Gastroesophageal sphincter (tissue), 3 donors: Measurements from ENCODE around the gene STAT4.

Source experiments
- POLR2AphosphoS5 ChIP-seq: sonication (generic); formaldehyde crosslinking; IDR thresholded peaks from one replicate; pipeline ENCODE4 v1.6.1; 2017; ENCODE audit warnings: antibody characterized with exemption
- TF ChIP-seq, protein P1 (sequence below), 4 experiments: fragments of 200-600 bp in 2 of 4; fragments of 450-650 bp in 2 of 4; sonication (generic) in 1 of 4; IDR thresholded peaks; one replicate each; pipeline ENCODE4 v1.5.1; 2017 to 2019; ENCODE audit warnings: antibody characterized with exemption in 4 of 4, mild to moderate bottlenecking in 2 of 4, moderate library complexity in 2 of 4

GRCh38 chr2:191015831-191016230 lies 135.0 kb downstream of the STAT4 start:
- TF ChIP-seq, protein P1, sequence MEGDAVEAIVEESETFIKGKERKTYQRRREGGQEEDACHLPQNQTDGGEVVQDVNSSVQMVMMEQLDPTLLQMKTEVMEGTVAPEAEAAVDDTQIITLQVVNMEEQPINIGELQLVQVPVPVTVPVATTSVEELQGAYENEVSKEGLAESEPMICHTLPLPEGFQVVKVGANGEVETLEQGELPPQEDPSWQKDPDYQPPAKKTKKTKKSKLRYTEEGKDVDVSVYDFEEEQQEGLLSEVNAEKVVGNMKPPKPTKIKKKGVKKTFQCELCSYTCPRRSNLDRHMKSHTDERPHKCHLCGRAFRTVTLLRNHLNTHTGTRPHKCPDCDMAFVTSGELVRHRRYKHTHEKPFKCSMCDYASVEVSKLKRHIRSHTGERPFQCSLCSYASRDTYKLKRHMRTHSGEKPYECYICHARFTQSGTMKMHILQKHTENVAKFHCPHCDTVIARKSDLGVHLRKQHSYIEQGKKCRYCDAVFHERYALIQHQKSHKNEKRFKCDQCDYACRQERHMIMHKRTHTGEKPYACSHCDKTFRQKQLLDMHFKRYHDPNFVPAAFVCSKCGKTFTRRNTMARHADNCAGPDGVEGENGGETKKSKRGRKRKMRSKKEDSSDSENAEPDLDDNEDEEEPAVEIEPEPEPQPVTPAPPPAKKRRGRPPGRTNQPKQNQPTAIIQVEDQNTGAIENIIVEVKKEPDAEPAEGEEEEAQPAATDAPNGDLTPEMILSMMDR (IDR thresholded peaks at IDR 0.05), result no peak
- no peak for TF ChIP-seq POLR2AphosphoS5
